GM20431 (cell line): ENCODE measurements around the gene AGMAT.
"Not testable (repeated sequence)": the region's sequence is repeated elsewhere in the genome, so short reads cannot be mapped to it uniquely, and the experiment has no call there.

Experiments used
- in situ Hi-C: fragments of 300-500 bp; cut with MseI, MboI; formaldehyde crosslinking; loops from one replicate; pipeline ENCODE4 v1.15.0; 2020; ENCODE audit warnings: low sequenced_read_pairs; ENCODE audit not compliant: unreplicated experiment

The AGMAT gene

GRCh38 chr1:15616373-15617172 lies 31.7 kb upstream of the AGMAT start:
- in situ Hi-C loops: no loop called here

DNA sequence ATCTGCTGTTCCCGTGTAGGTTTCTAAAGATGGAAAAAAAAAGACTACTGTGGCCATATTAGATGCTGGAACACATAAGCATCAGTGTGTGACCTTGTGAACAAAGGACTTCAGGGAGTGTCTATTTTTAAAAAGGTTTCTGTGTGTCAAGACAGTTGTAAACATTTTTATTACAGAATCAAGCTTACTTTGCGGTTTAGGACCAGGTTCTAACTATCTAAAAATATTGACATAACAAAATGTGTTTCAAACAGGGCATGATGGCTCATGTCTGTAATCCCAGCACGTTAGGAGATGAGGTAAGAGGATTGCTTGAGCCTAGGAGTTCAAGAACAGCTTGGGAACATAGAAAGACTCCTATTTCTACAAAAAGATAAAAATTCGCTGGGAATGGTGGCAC lies 25.3 kb upstream of the AGMAT start:
- in situ Hi-C loops: no loop called here

DNA sequence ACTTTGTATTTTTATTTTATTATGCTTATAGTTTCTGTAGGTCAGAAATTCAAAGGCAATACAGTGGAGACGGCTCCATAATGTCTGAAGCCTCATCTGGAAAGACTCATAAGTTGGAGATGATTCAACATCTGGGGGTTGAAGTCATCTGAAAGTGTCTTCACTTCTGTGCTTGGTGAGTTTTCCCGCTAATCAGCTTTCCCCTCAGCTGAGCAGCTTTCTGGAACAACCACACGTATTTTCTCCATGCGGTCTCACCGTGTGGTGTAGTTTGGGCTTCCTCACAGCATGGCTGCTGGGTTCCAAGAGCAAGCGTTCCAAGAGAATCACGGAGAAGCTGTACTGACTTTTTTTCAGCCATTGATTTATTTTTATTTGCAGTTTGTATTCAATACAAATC lies 24.8 kb upstream of the AGMAT start:
- in situ Hi-C loops: no loop called here

DNA sequence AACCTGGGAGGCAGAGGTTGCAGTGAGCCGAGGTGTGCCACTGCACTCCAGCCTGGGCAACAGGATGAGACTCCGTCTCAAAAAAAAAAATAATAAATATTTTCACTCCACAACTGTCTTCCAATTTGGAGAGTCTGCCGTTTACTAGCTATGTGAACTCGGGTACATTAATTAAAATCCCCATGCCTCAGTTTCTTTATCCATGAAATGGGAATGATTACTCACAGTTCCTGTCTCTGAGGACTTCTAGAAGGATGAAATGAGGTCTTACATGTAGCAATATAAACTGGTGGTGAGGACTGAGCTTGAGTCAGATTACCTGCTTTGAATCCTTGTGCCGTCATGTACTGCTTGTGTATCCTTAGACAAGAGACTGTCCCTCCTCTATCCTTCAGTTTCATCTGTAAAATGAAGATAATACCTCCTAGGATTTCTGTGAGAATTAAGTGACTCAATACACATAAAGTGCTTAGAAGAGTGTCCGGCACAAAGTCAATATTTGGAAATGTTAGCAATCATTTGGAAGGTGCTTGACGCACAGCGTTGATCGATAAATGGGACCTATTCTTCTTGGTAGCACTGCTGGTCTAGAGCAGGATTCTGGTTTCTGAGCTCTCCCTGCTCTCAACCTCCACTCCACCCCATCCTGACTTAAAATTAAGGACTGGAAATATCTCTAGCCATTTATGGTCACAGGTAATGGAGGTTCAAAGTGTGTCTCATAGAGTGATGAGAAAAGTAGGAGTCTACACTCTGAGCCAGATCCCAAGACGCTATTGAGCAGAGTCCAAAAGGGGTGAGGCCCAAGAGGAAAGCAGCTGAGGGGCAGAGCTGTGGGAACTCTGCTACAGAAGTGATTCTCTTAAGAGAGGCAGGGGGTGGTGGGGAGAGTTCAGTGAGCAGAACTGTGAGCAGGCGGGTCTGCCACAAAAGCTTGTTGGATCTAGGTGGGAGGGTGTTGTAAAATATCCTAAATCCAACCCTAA lies 20.8 kb upstream of the AGMAT start:
- in situ Hi-C loops: no loop called here

DNA sequence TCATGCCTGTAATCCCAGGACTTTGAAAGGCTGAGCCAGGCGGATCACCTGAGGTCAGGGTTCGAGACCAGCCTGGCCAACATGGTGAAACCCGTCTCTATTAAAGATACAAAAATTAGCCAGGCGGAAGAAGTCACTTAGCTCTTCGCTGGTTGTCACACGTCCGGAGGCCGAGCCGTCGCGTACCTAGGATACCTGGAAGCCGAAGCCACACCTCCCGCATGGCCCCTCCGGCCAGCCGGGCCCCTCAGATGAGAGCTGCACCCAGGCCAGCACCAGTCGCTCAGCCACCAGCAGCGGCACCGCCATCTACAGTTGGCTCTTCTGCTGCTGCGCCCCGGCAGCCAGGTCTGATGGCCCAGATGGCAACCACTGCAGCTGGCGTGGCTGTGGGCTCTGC lies 19.5 kb upstream of the AGMAT start:
- in situ Hi-C loops: not testable (repeated sequence)

DNA sequence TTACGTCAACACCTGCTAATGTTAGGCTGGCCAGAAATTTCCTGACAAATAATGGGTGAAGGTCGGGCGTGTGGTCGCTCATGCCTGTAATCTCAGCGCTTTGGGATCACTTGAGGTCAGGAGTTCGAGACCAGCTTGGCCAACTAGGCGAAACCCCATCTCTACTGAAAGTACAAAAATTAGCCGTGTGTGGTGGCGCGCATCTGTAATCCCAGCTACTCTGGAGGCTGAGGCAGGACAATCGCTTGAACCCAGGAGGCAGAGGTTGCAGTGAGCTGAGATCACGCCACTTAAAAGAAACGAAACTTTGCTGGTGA lies 19.1 kb upstream of the AGMAT start:
- in situ Hi-C loops: not testable (repeated sequence)

DNA sequence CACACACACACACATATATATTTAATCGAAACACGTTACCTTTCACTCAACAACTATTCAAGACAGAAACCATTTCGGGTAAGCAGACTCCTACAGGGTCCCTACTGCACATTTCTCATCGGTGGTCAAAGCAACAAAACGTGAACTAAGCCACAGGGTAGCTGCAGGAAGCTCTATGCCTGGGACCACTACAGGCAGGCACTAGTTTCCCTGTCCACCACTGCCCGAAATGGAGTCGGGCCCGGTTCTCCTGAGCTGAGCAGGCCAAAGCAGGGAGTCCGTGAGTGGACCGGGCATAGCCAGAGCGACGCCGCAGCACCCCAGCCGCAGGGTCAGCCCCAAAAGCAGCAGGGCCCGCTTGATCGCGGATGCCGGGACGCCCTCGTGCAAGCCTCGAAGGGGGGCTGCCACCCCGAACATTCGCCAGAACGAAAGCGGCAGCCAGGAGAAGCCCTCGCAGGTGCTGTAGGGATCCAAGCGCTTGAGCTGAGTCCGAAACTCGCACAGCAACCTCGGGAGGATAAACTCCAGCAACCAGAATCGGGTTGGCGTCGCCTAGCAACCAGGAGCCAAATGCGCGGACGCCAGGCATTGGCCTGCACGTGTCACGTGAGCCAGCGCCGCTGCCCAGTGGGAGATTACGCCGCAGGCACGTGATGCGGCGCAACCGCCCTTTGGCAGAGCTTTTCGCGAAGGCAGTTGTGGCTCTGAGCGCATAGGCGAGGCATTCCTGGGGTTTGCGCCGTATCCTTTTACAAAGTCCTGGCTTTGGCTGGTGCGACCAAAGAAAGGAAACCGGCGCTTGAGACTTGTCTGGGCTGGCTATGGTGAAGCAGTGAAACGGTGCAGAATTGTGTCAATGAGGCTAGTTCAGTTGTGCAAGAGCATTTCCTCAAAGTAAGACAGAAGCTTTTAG lies 18.5 kb upstream of the AGMAT start:
- in situ Hi-C loops: no loop called here

DNA sequence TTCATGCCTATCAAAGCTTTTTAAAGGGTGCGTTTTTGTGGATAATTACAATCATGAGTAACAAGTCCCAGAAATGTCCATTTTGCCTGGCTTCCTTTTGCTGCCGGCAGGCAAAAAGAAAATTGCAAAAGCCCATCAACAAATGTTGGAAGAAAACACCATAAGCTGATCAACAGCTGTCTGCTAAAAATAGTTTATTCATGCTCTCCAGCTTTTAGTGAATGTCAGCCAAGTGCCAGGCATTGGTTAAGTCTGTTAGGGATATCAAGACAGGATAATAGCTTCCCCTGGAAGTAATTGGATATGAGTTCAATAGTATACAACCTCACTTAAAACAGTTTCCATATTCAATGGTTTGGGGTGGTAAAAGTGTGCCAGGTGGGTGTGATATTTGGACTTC lies 13.6 kb upstream of the AGMAT start:
- in situ Hi-C loops: no loop called here

GRCh38 chr1:15595809-15596617 lies 11.2 kb upstream of the AGMAT start:
- in situ Hi-C loops: no loop called here

GRCh38 chr1:15592285-15592684 lies 7.4 kb upstream of the AGMAT start:
- in situ Hi-C loops: no loop called here

- in situ Hi-C loops: no loop called here
These were observed 1.7 kb downstream of the AGMAT start for GRCh38 chr1:15583016-15583706.

DNA sequence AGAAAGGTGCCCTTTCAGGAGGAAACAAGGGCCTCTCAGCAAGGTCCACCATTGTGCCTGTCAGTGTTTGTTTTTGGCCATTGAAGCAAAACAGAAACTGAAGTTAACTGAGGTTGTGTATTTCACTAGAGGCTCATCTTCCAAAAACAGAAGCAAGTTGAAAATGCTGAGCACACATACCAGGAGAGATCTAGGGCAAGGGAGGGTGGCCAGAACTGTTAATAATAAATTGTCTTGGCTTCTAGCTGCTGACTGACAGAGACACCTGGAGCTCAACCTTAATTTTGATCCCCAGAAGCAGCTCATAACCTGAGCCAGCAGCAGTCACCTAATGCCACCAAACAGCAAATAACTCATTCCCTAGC lies 5.2 kb downstream of the AGMAT start:
- in situ Hi-C loops: no loop called here

- in situ Hi-C loops: no loop called here
These were observed 5.7 kb downstream of the AGMAT start for GRCh38 chr1:15578921-15579682.

- in situ Hi-C loops: no loop called here
These were observed 7.2 kb downstream of the AGMAT start for GRCh38 chr1:15577691-15578090.

GRCh38 chr1:15575549-15576150 lies 9.2 kb downstream of the AGMAT start:
- in situ Hi-C loops: no loop called here

DNA sequence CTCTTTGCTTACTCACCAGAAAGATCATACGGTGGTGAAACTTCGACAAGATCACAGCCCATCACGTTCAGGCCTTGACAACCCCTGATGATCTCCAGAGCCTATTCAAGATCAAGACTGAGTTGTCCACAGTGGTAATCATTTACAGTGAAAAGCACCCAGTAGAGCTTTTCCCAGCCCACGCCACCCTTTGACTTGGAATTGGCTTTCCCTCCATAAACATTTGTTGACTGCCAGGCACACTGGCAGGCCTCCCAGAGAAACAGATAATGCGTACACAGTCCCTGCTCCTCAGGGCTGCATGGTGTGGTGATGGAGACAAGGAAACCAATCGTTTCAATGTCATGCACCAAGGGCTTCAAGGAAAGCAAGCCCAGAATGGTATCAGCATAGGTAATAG lies 10.1 kb downstream of the AGMAT start:
- in situ Hi-C loops: no loop called here

DNA sequence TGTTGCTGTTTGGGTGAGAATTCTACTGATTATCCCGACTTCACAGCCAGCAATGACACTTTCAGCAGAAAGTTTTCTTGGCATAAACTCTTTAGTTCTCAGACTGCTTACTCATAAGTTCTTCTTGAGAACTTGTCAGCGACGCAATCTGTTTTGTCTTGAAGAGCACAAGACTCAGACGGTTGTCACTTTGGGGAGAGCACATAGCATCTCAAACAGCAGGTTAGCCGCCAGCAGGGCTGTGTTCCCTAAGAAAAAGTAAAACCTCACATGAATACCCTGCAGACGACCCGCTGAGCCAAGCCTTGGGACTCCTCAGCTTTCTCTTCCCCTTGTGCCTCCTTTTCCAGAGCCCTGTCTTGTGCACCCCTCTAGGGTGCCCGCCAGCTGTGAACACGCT lies 11.4 kb downstream of the AGMAT start:
- in situ Hi-C loops: no loop called here

- in situ Hi-C loops: no loop called here
These were observed 13.6 kb downstream of the AGMAT start for GRCh38 chr1:15571266-15571665.
